ENCODE data around the gene APOB.

DNA sequence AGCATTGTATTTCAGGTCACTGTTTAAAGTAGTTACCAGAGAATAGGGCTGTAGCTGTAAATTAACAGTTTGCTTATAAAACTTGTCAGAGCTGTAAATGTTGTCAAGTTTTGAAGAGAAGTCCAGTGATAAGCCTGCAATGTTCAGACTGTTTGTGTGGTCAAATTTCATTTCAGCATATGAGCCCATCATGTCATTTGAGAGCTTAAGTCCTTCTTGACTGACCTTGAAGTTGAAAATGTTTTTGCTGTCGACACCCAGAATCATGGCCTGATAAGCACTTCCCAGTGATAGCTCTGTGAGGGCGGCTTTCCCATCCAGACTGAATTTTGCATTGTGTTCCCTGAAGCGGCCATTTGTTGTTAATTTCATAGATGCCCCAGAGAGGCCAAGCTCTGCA lies 32.4 kb downstream of the APOB start:
- TF ChIP-seq, protein P1, sequence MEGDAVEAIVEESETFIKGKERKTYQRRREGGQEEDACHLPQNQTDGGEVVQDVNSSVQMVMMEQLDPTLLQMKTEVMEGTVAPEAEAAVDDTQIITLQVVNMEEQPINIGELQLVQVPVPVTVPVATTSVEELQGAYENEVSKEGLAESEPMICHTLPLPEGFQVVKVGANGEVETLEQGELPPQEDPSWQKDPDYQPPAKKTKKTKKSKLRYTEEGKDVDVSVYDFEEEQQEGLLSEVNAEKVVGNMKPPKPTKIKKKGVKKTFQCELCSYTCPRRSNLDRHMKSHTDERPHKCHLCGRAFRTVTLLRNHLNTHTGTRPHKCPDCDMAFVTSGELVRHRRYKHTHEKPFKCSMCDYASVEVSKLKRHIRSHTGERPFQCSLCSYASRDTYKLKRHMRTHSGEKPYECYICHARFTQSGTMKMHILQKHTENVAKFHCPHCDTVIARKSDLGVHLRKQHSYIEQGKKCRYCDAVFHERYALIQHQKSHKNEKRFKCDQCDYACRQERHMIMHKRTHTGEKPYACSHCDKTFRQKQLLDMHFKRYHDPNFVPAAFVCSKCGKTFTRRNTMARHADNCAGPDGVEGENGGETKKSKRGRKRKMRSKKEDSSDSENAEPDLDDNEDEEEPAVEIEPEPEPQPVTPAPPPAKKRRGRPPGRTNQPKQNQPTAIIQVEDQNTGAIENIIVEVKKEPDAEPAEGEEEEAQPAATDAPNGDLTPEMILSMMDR (IDR thresholded peaks at IDR 0.05): no peak
- TF ChIP-seq POLR2A (IDR thresholded peaks at IDR 0.05): no peak

Data from esophagus squamous epithelium (tissue), 4 donors.